ENCODE data around the gene S100P.
"Not testable (repeated sequence)": the region's sequence is repeated elsewhere in the genome, so short reads cannot be mapped to it uniquely, and the experiment has no call there.

S100P gene

DNA sequence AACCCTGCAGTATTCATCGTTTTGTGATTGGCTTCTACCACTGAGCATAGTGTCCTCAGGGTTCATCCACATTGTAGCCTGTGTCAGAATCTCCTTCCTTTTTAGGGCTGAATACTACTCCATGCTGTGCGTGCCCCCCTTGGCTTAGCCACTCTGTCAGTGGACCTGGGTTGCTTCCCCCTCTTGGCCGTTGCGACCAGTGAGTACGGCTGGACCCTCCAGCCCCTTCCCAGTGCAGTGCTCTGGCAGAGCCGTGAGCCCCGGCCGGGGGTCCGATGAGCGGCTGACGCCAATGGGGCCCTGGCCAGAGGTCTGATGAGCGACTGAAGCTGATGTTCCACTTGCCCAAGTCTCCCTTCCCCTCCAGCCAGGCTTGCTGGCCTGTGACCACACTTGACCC, 29.2 kb downstream of the S100P start:
- Histone ChIP-seq H3K36me3 (ENCODE audit: control insufficient read depth in 1 of 2, insufficient read depth in 2 of 2, low read depth in 1 of 2, low read length in 2 of 2) (peaks cover 0 to 3% of the 10 kb centered on the region in 2 experiments), H3K9me3 (ENCODE audit: control insufficient read depth, low read length) (no peaks in the 10 kb centered on the region), H2BK5ac (ENCODE audit: low read depth, low read length, poor library complexity, severe bottlenecking) (no peak overlapping the region), H3K14ac (ENCODE audit: low read length in 2 of 2) (no peak overlapping the region), H3K18ac (ENCODE audit: low read depth in 1 of 2, low read length in 2 of 2) (no peak overlapping the region), H3K9ac (ENCODE audit: low read length) (no peak overlapping the region), H2BK120ac (ENCODE audit: low read depth, low read length) (no peak overlapping the region), H3K4me2 (ENCODE audit: low read length, poor library complexity, severe bottlenecking) (no peak overlapping the region), H3K4ac (ENCODE audit: low read depth in 1 of 2, low read length in 2 of 2) (no peak overlapping the region), H3K27ac (ENCODE audit: low read length, poor library complexity, severe bottlenecking) (no peak overlapping the region), H3K27me3 (ENCODE audit: control insufficient read depth in 1 of 2, insufficient read depth in 1 of 2, low read length in 2 of 2) (no peaks in the 10 kb centered on the region), H3K23ac (ENCODE audit: low read length in 2 of 2) (no peak overlapping the region), H2AK5ac (ENCODE audit: low read length, severe bottlenecking) (no peak overlapping the region), H3K4me3 (ENCODE audit: insufficient read depth in 1 of 2, low read depth in 1 of 2, low read length in 2 of 2) (no peak overlapping the region), H2BK15ac (ENCODE audit: low read depth, poor library complexity, severe bottlenecking) (peak overlapping the region; percentile 4), H4K8ac (ENCODE audit: low read length) (no peak overlapping the region), H2AFZ (ENCODE audit: low read depth, low read length) (no peak overlapping the region), H3K4me1 (ENCODE audit: control insufficient read depth, insufficient read depth, low read depth, low read length) (peaks cover 26% of the 10 kb centered on the region), H4K91ac (ENCODE audit: low read length) (no peak overlapping the region), H2BK12ac (ENCODE audit: low read length in 2 of 2) (no peak overlapping the region), H3K79me1 (replicated peaks; ENCODE audit: low read length, poor library complexity, severe bottlenecking) (peaks cover 2% of the 10 kb centered on the region)
- no peak for DNase-seq
- WGBS, result 92% methylated on average over 12 of the region's 12 CpGs

DNA sequence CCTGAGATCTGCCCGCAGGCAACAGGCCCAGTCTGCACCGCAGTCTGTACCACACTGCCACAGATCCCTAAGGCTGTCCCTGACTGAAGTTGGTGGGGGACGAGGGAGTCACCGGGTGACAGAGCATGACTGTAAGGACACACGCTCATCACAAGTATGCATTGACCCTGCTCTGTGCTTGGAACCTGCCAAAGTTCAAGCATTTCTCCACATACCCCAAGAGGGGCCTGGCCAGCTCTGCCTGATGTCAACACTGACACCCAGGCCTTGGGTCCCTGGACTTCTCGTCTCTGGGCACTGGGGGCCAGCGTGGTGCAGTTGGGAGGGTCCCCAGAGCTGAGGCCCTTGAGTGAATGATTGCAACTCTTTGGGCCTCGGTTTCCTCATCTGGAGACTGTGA, 30.2 kb downstream of the S100P start:
- Histone ChIP-seq H2BK120ac (ENCODE audit: low read depth, low read length) (no peak overlapping the region), H2BK5ac (ENCODE audit: low read depth, low read length, poor library complexity, severe bottlenecking) (no peak overlapping the region), H3K9ac (ENCODE audit: low read length) (no peak overlapping the region), H2AFZ (ENCODE audit: low read depth, low read length) (no peak overlapping the region), H3K36me3 (ENCODE audit: control insufficient read depth in 1 of 2, insufficient read depth in 2 of 2, low read depth in 1 of 2, low read length in 2 of 2) (no peaks in the 10 kb centered on the region), H3K18ac (ENCODE audit: low read depth in 1 of 2, low read length in 2 of 2) (no peak overlapping the region), H4K8ac (ENCODE audit: low read length) (no peak overlapping the region), H3K4me2 (ENCODE audit: low read length, poor library complexity, severe bottlenecking) (no peak overlapping the region), H2BK15ac (ENCODE audit: low read depth, poor library complexity, severe bottlenecking) (no peak overlapping the region), H3K79me1 (replicated peaks; ENCODE audit: low read length, poor library complexity, severe bottlenecking) (peaks cover under 1% of the 10 kb centered on the region), H2BK12ac (ENCODE audit: low read length in 2 of 2) (no peak overlapping the region), H3K23ac (ENCODE audit: low read length in 2 of 2) (no peak overlapping the region), H3K14ac (ENCODE audit: low read length in 2 of 2) (no peak overlapping the region), H2AK5ac (ENCODE audit: low read length, severe bottlenecking) (no peak overlapping the region), H3K4me3 (ENCODE audit: insufficient read depth in 1 of 2, low read depth in 1 of 2, low read length in 2 of 2) (no peak overlapping the region), H3K4me1 (ENCODE audit: control insufficient read depth, insufficient read depth, low read depth, low read length) (peaks cover 26% of the 10 kb centered on the region), H3K27me3 (ENCODE audit: control insufficient read depth in 1 of 2, insufficient read depth in 1 of 2, low read length in 2 of 2) (no peaks in the 10 kb centered on the region), H4K91ac (ENCODE audit: low read length) (no peak overlapping the region), H3K4ac (ENCODE audit: low read depth in 1 of 2, low read length in 2 of 2) (no peak overlapping the region), H3K27ac (ENCODE audit: low read length, poor library complexity, severe bottlenecking) (no peak overlapping the region), H3K9me3 (ENCODE audit: control insufficient read depth, low read length) (no peaks in the 10 kb centered on the region)
- no peak for DNase-seq
- WGBS, result 90% methylated on average over 8 of the region's 8 CpGs

DNA sequence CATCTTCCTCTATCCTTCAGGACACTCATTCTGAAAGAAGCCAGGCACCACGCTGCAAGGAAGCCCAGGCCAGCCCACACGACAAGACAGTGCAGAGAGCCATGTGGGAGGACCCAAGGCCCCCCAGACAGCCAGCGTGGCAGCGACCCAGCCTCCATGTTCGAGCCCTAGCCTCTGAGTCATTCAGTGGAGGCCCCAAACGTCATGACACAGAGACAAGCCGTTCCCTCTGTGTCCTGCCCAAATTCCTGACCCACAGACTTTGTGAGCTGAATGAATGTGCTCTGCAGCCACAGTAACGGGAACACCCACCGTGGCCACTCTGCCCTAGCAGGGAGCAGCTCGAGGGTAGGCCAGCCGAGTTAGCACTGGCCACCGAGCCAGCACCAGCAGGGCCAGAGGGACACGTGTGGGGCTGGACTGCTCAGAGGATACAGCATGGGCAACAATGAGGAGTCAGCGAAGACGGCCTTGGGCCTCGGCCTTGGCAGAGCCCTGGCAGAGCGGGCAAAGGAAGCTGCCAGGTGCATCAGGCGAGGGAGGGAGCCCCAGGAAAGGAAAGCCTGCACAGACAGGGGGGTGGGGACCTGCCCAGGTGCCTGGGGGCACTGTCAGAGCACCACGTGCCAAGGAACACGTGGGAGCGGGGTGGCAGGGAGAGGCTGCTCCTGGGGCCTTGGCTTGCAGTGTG, 30.9 kb downstream of the S100P start:
- no peak overlapping the region for H3K23ac ChIP-seq (ENCODE audit: low read length in 2 of 2)
- H3K27me3 ChIP-seq (ENCODE audit: control insufficient read depth in 1 of 2, insufficient read depth in 1 of 2, low read length in 2 of 2), result no peaks in the 10 kb centered on the region

DNA sequence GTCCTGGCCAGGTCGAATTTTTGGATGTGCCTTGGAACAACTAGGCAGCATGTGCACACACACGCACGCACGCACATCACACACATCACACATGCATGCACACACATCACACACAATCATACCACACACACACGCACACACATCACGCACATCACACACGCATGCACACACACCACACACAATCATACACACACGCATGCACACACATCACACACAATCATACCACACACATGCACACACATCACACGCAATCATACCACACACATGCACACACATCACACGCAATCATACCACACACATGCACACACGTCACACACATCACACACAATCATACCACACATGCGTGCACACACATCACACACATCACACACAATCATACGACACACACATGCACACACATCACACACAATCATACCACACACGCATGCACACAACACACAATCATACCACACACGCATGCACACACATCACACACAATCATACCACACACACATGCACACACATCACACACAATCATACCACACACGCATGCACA, 31.8 kb downstream of the S100P start:
- 95% methylated on average over 15 of the region's 16 CpGs for WGBS
- peak overlapping the region; percentile 36 for H4K8ac ChIP-seq (ENCODE audit: low read length)

More for the DNA sequence above, 30.9 kb downstream of the S100P start:
- H3K4me3 ChIP-seq (ENCODE audit: insufficient read depth in 1 of 2, low read depth in 1 of 2, low read length in 2 of 2), result no peak overlapping the region
- H2AFZ ChIP-seq (ENCODE audit: low read depth, low read length), result no peak overlapping the region
- H2BK15ac ChIP-seq (ENCODE audit: low read depth, poor library complexity, severe bottlenecking), result no peak overlapping the region
- H4K8ac ChIP-seq (ENCODE audit: low read length), result peak overlapping the region; percentile 52
- peak overlapping the region; percentile 26 for H3K9ac ChIP-seq (ENCODE audit: low read length)
- H3K36me3 ChIP-seq (ENCODE audit: control insufficient read depth in 1 of 2, insufficient read depth in 2 of 2, low read depth in 1 of 2, low read length in 2 of 2), result no peaks in the 10 kb centered on the region
- H2BK5ac ChIP-seq (ENCODE audit: low read depth, low read length, poor library complexity, severe bottlenecking), result no peak overlapping the region
- H3K27ac ChIP-seq (ENCODE audit: low read length, poor library complexity, severe bottlenecking), result no peak overlapping the region
- H3K9me3 ChIP-seq (ENCODE audit: control insufficient read depth, low read length), result no peaks in the 10 kb centered on the region
- peak overlapping the region in 1 of 2 experiments; percentile 32 for H3K4ac ChIP-seq (ENCODE audit: low read depth in 1 of 2, low read length in 2 of 2)
- H2BK12ac ChIP-seq (ENCODE audit: low read length in 2 of 2), result peak overlapping the region in 1 of 2 experiments; percentile 82
- H2AK5ac ChIP-seq (ENCODE audit: low read length, severe bottlenecking), result no peak overlapping the region
- H3K4me2 ChIP-seq (ENCODE audit: low read length, poor library complexity, severe bottlenecking), result no peak overlapping the region
- H3K79me1 ChIP-seq (replicated peaks; ENCODE audit: low read length, poor library complexity, severe bottlenecking), result no peaks in the 10 kb centered on the region
- peak; percentile 63 for DNase-seq
- peaks cover 26% of the 10 kb centered on the region for H3K4me1 ChIP-seq (ENCODE audit: control insufficient read depth, insufficient read depth, low read depth, low read length)
- peak overlapping the region; percentile 77 for H4K91ac ChIP-seq (ENCODE audit: low read length)
- peak overlapping the region in 1 of 2 experiments; percentile 90 for H3K14ac ChIP-seq (ENCODE audit: low read length in 2 of 2)
- no peak overlapping the region for H2BK120ac ChIP-seq (ENCODE audit: low read depth, low read length)
- 78% methylated on average over 21 of the region's 21 CpGs for WGBS
- peak overlapping the region; percentile 50 to 61 for H3K18ac ChIP-seq (ENCODE audit: low read depth in 1 of 2, low read length in 2 of 2)

More for the DNA sequence above, 31.8 kb downstream of the S100P start:
- not testable (repeated sequence) for H2AFZ ChIP-seq (ENCODE audit: low read depth, low read length); H3K27me3 ChIP-seq (ENCODE audit: control insufficient read depth in 1 of 2, insufficient read depth in 1 of 2, low read length in 2 of 2); H2BK15ac ChIP-seq (ENCODE audit: low read depth, poor library complexity, severe bottlenecking); H3K4me2 ChIP-seq (ENCODE audit: low read length, poor library complexity, severe bottlenecking); H3K9ac ChIP-seq (ENCODE audit: low read length); H3K4ac ChIP-seq (ENCODE audit: low read depth in 1 of 2, low read length in 2 of 2); H2AK5ac ChIP-seq (ENCODE audit: low read length, severe bottlenecking); H2BK5ac ChIP-seq (ENCODE audit: low read depth, low read length, poor library complexity, severe bottlenecking); H3K27ac ChIP-seq (ENCODE audit: low read length, poor library complexity, severe bottlenecking); DNase-seq; H3K36me3 ChIP-seq (ENCODE audit: control insufficient read depth in 1 of 2, insufficient read depth in 2 of 2, low read depth in 1 of 2, low read length in 2 of 2); H3K79me1 ChIP-seq (replicated peaks; ENCODE audit: low read length, poor library complexity, severe bottlenecking); H2BK120ac ChIP-seq (ENCODE audit: low read depth, low read length); H3K9me3 ChIP-seq (ENCODE audit: control insufficient read depth, low read length)
- Histone ChIP-seq H3K14ac (ENCODE audit: low read length in 2 of 2) (peak overlapping the region in 1 of 2 experiments; percentile 98), H2BK12ac (ENCODE audit: low read length in 2 of 2) (peak overlapping the region in 1 of 2 experiments; percentile 49), H3K4me1 (ENCODE audit: control insufficient read depth, insufficient read depth, low read depth, low read length) (peaks cover 24% of the 10 kb centered on the region), H4K91ac (ENCODE audit: low read length) (peak overlapping the region; percentile 54), H3K23ac (ENCODE audit: low read length in 2 of 2) (peak overlapping the region in 1 of 2 experiments; percentile 23), H3K18ac (ENCODE audit: low read depth in 1 of 2, low read length in 2 of 2) (peak overlapping the region in 1 of 2 experiments; percentile 38), H3K4me3 (ENCODE audit: insufficient read depth in 1 of 2, low read depth in 1 of 2, low read length in 2 of 2) (peak overlapping the region in 1 of 2 experiments; percentile 8)
